Small intestine (tissue), 7 donors: ENCODE measurements around the gene NUDT14. TPM values are rescaled to one million over a fixed set of nuclear protein-coding genes. Genes with fewer than 3 reads are reported as not detected.

Source experiments
- DNase-seq, 2 donors: peaks; one replicate each; pipeline versions ENCODE4 v3.0.0 to v3.0.0-alpha.2; 2013
- FAIRE-seq: peaks from 2 replicates; lab custom pipeline; 2012; peaks lifted over from hg19 to GRCh38; lab: Jason Lieb, UNC
- H3K27ac ChIP-seq, 3 donors: one replicate each; pipeline ENCODE4 v1.5.1; 2013; ENCODE audit warnings: low read length in 2 of 3, mild to moderate bottlenecking in 2 of 3, control low read depth in 1 of 3, inconsistent platforms in 1 of 3, low read depth in 1 of 3, moderate library complexity in 1 of 3
- H3K27me3 ChIP-seq, 3 donors: one replicate each; pipeline ENCODE4 v1.6.1; 2013; ENCODE audit warnings: low read length in 3 of 3, inconsistent platforms in 1 of 3; ENCODE audit not compliant: control insufficient read depth in 3 of 3, insufficient read depth in 3 of 3
- H3K36me3 ChIP-seq, 3 donors: one replicate each; pipeline ENCODE4 v1.6.1; 2013; ENCODE audit warnings: low read length in 3 of 3, inconsistent platforms in 1 of 3, low read depth in 1 of 3, mild to moderate bottlenecking in 1 of 3, moderate library complexity in 1 of 3; ENCODE audit not compliant: control insufficient read depth in 3 of 3, insufficient read depth in 2 of 3
- H3K4me1 ChIP-seq, 3 donors: one replicate each; pipeline ENCODE4 v1.6.1; 2013; ENCODE audit warnings: low read length in 2 of 3, inconsistent platforms in 1 of 3, low read depth in 1 of 3, mild to moderate bottlenecking in 1 of 3, moderate library complexity in 1 of 3; ENCODE audit not compliant: control insufficient read depth in 3 of 3, insufficient read depth in 2 of 3
- H3K4me3 ChIP-seq, 3 donors: one replicate each; pipeline ENCODE4 v1.5.1; 2013; ENCODE audit warnings: low read length in 3 of 3, control low read depth in 1 of 3, inconsistent platforms in 1 of 3, low read depth in 1 of 3, mild to moderate bottlenecking in 1 of 3, moderate library complexity in 1 of 3
- H3K9me3 ChIP-seq, 2 donors: one replicate each; pipeline ENCODE4 v1.6.1; 2013; ENCODE audit warnings: low read depth in 1 of 2, low read length in 1 of 2; ENCODE audit not compliant: control insufficient read depth in 2 of 2, insufficient read depth in 1 of 2
- WGBS, 3 donors: extraction: QIAGEN DNeasy Blood & Tissue Kit; methylation state at CpG; one replicate each; pipeline ENCODE4 v1.1.7; 2013; 5-methylcytosine and 5-hydroxymethylcytosine counted together
- polyA plus RNA-seq, 4 donors: library from polyadenylated mRNA; stranded (reverse) in 3 of 4; unstranded in 1 of 4; fragments of 200-250 nt in 3 of 4; fragments of 120-200 nt in 1 of 4; gene quantifications; one replicate each; pipeline versions ENCODE4 v1.2.1 to v1.2.3, GENCODE V29; 2013
- donor health status: healthy with polysubstance abuse.
- donor health status: control.
- donor health status: control.
- donor health status: Bipolar disorder and iron deficiency.
- donor health status: healthy.

The NUDT14 gene
- polyA plus RNA-seq, 4 donors, result 25.9 to 68.1 (median 51.7) TPM

DNA sequence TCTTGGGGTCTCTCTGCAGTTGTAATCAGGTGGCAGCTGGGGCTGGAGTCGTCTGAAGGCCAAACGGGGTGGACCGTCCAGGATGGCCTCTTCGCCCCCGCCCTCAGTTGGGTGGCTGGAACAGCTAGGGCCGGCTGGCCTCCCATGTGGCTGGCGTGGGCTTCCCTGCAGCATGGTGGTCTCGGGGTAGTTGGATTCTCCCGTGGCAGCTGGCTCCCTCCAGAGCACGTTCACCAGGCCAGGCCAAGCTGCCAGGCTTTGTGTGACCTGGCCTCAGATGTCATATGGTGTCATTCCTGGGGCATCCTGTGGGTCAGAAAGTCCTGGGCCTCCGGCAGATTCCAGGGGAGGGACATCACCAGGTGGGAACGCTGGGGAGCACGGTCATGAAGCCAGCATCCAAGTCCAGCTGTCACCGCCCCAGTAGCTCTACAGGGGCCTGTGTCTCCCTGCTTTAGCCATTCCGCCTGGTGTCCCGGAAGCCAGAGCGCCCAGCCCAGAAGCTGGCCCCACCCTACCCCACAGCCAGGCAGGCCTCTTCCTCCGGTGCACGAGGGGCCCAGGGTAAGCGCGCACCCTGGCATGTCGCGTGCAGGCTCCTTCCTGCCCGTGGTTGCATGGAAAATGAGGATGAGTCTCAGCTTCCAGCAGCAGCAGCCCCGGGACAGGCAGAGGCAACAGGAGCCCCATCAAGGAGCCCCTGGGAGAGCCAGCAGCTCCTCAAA is 1.3 kb upstream of the NUDT14 start:
- DNase-seq (no peak), FAIRE-seq (no peak)
- H3K27ac ChIP-seq, result no peak overlapping the region
- H3K36me3 ChIP-seq, result peaks cover 0 to 19% (median 0%) of the 10 kb centered on the region in 3 donors
- H3K9me3 ChIP-seq, result no peaks in the 10 kb centered on the region
- H3K4me1 ChIP-seq, result peaks cover 0 to 18% (median 0%) of the 10 kb centered on the region in 3 donors
- H3K27me3 ChIP-seq, result peaks cover 0 to 10% (median 0%) of the 10 kb centered on the region in 3 donors
- no peak overlapping the region for H3K4me3 ChIP-seq
- WGBS, 3 donors, result 66 to 84% (median 73%) methylated on average over 23 to 25 of the region's 25 CpGs

GRCh38 chr14:105181549-105182295 is 610 bp upstream of the NUDT14 start:
- peaks cover 0 to 25% (median 0%) of the 10 kb centered on the region in 3 donors for H3K36me3 ChIP-seq
- H3K4me1 ChIP-seq, result peaks cover 0 to 18% (median 0%) of the 10 kb centered on the region in 3 donors
- no peak overlapping the region for H3K4me3 ChIP-seq
- H3K27ac ChIP-seq, result no peak overlapping the region
- peaks cover 0 to 10% (median 0%) of the 10 kb centered on the region in 3 donors for H3K27me3 ChIP-seq
- FAIRE-seq, result no peak
- 24 to 39% (median 27%) methylated on average over 13 to 21 of the region's 21 CpGs for WGBS, 3 donors
- no peak for DNase-seq
- no peaks in the 10 kb centered on the region for H3K9me3 ChIP-seq

- 87 to 90% (median 90%) methylated on average over 13 of the region's 13 CpGs for WGBS, 3 donors
- no peaks in the 10 kb centered on the region for H3K9me3 ChIP-seq
Measured at GRCh38 chr14:105179191-105179590, 1.9 kb downstream of the NUDT14 start.

DNA sequence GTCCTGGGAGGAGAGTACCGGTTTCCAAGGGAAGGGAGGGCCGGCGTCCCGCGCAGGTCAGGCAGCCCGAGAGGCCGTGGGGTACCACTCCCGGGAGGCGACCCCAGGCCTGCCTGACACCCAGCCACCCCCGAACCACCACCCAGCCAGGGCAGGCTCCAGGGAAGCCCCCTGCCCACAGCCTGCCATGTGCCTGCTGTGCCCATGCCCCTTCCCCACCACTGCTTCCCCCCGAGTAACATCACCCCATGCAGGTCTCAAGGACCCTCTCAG is 2.3 kb downstream of the NUDT14 start:
- H3K27ac ChIP-seq, result no peak overlapping the region
- no peak overlapping the region for H3K4me3 ChIP-seq
- H3K9me3 ChIP-seq, result no peaks in the 10 kb centered on the region
- FAIRE-seq, result no peak
- 90 to 100% (median 91%) methylated on average over 1 to 11 of the region's 11 CpGs for WGBS, 3 donors
- DNase-seq, result no peak
- peaks cover 0 to 7% (median 0%) of the 10 kb centered on the region in 3 donors for H3K27me3 ChIP-seq
- peaks cover 0 to 51% (median 0%) of the 10 kb centered on the region in 3 donors for H3K36me3 ChIP-seq
- peaks cover 0 to 18% (median 0%) of the 10 kb centered on the region in 3 donors for H3K4me1 ChIP-seq

More at GRCh38 chr14:105179191-105179590, 1.9 kb downstream of the NUDT14 start:
- Histone ChIP-seq H3K36me3 (peaks cover 0 to 48% (median 0%) of the 10 kb centered on the region in 3 donors), H3K27me3 (peaks cover 0 to 7% (median 0%) of the 10 kb centered on the region in 3 donors), H3K4me3 (no peak overlapping the region), H3K27ac (no peak overlapping the region), H3K4me1 (peaks cover 0 to 18% (median 0%) of the 10 kb centered on the region in 3 donors)
- FAIRE-seq (no peak), DNase-seq (no peak)

- DNase-seq (no peak), FAIRE-seq (no peak)
- Histone ChIP-seq H3K27me3 (peaks cover 0 to 4% (median 0%) of the 10 kb centered on the region in 3 donors), H3K9me3 (no peaks in the 10 kb centered on the region), H3K27ac (no peak overlapping the region), H3K4me3 (no peak overlapping the region), H3K36me3 (peaks cover 0 to 56% (median 0%) of the 10 kb centered on the region in 3 donors), H3K4me1 (peaks cover 0 to 18% (median 0%) of the 10 kb centered on the region in 3 donors)
- WGBS, 3 donors, result 85 to 91% (median 86%) methylated on average over 18 to 19 of the region's 19 CpGs
Measured at GRCh38 chr14:105178069-105178867, 2.8 kb downstream of the NUDT14 start.

GRCh38 chr14:105177082-105177481 is 4.0 kb downstream of the NUDT14 start:
- WGBS, 3 donors, result 75 to 78% (median 75%) methylated on average over 11 of the region's 11 CpGs

DNA sequence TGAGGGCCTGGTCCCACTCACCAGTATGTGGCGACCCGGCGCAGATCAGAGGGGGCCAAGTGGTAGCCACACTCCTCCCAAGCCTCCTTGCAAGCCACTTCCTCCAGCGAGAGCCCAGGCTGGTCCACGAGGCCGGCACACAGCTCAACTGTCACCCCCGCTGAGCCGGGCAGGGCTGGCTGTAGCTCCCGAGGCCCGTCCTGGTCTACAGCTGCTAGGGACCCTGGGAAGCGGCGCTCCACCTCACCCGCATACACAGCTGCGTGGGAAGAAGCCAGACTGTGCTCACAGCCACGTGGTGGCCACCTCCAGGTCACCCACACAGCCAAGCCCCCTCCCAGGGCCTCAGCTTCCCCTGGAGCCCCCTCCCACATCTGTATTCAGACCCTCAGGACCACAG is 4.6 kb downstream of the NUDT14 start:
- no peak overlapping the region for H3K4me3 ChIP-seq
- peaks cover 0 to 11% (median 0%) of the 10 kb centered on the region in 3 donors for H3K4me1 ChIP-seq
- H3K36me3 ChIP-seq, result peaks cover 0 to 59% (median 0%) of the 10 kb centered on the region in 3 donors
- DNase-seq (no peak), FAIRE-seq (no peak)
- no peaks in the 10 kb centered on the region for H3K27me3 ChIP-seq
- H3K9me3 ChIP-seq, result no peaks in the 10 kb centered on the region
- H3K27ac ChIP-seq, result no peak overlapping the region
- 71 to 81% (median 75%) methylated on average over 15 of the region's 15 CpGs for WGBS, 3 donors

More at GRCh38 chr14:105177082-105177481, 4.0 kb downstream of the NUDT14 start:
- FAIRE-seq (no peak), DNase-seq (no peak)
- Histone ChIP-seq H3K36me3 (peaks cover 0 to 59% (median 0%) of the 10 kb centered on the region in 3 donors), H3K4me3 (no peak overlapping the region), H3K27ac (no peak overlapping the region), H3K9me3 (no peaks in the 10 kb centered on the region), H3K27me3 (peaks cover 0 to 4% (median 0%) of the 10 kb centered on the region in 3 donors), H3K4me1 (peaks cover 0 to 17% (median 0%) of the 10 kb centered on the region in 3 donors)
